Stimulated activated CD4-positive, alpha-beta T cell treated with anti-CD3 and anti-CD28 coated beads, TNF-alpha, amount 100 ng/mL, for 48 hours (primary cell): ENCODE measurements around the gene PIP4K2A.

Experiments
- DNase-seq, 3 donors: peaks; one replicate each; pipeline ENCODE4 v3.0.0-alpha.2; 2020; ENCODE audit warnings: low read depth in 3 of 3

PIP4K2A gene

GRCh38 chr10:22620140-22620857 is 94.1 kb downstream of the PIP4K2A start:
- no peak for DNase-seq

GRCh38 chr10:22619101-22619500 is 95.3 kb downstream of the PIP4K2A start:
- no peak for DNase-seq

GRCh38 chr10:22618078-22618785 is 96.1 kb downstream of the PIP4K2A start:
- no peak for DNase-seq

DNA sequence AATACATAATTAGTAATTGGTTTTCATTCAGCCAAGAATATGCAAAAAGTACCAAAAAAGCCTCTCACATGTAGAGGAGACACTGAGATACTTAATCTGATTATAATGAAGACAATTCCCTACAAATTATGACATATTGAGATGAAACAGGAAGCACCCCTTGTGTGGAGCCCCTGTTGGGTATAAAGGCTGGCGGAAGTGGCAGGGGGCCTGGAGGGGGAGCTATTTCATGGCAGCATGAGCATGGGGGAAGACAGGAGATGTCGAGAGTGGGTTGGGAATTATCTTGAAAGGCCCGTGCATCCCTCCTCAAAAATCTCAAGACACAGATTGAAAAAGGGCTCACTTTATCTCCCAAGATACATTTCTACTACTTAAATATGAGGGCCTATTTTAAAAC is 96.9 kb downstream of the PIP4K2A start:
- DNase-seq: no peak

GRCh38 chr10:22617051-22617450 is 97.3 kb downstream of the PIP4K2A start:
- no peak for DNase-seq

- no peak for DNase-seq
Measured at GRCh38 chr10:22615819-22616499, 98.4 kb downstream of the PIP4K2A start.

DNA sequence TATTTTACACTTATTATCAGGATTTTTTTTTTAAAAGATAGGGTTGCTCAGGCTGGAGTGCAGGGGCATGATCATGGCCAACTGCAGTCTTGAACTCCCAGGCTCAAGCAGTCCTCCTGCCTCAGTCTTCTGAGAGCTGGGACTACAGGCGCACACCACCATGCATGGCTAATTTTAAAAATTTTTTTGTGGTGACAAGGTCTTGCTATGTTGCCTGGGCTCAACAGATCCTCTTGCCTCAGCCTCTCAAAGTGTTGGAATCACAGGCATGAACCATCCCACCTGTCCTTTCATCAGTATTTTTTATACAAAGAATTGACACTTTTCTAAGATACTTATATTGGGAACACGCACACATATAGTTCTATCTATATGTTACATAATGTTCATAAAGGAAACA is 99.3 kb downstream of the PIP4K2A start:
- DNase-seq: no peak

- DNase-seq: no peak
Measured at GRCh38 chr10:22613011-22613410, 101.4 kb downstream of the PIP4K2A start.

DNA sequence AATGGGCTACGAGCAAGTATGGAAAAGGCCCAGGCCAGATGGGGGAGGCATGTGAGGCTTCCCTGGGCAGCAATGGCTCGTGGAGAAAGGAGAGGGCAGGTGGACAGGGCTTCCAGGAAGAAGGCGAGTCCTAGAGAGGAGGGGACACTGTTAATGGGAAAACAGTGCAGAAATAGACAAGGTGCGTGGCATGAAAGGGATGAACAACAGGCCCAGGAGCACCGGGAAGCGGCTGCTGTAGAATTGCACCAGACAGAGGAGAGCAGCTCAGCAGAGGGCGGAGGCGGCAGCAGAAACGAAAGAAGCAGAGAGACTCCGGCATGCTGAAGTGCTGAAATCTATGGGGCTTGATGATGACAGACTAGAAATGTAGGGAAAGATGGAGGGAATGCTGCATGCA is 102.1 kb downstream of the PIP4K2A start:
- DNase-seq: no peak

DNA sequence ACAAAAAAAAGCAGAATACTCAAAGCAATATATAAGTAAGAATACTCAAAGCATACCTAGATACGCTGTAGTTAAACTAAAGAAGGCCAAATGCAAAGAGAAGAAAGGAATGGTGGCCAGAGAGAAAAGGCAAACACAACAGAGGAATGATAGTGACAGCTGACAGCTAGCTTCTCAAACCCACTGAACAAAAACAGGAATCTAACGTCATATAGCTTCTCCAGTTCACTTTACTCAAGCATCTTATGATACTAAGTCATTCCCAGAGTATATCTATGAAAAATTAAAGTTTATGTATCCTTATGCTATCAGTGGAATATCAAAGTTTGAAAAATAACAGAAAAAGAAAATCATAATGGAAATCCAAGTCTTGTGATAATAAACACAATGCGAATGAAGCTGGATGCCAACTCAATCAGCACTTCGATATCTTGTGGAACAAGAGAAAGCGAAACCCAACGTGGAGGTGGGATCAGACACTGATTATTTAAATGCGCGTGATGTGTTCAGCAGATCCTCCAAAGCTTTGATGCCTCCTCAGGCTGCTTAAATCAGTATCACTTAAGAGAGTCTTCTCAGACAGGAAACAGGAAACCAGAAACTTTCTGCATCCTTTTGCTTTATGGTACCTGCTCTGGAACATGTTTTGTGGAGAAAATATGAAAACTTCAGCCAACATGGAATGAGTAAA is 102.8 kb downstream of the PIP4K2A start:
- peak in 2 of 3 donors; percentile 40 to 45 for DNase-seq

GRCh38 chr10:22610610-22611009 is 103.8 kb downstream of the PIP4K2A start:
- no peak for DNase-seq

GRCh38 chr10:22609719-22610465 is 104.5 kb downstream of the PIP4K2A start:
- no peak for DNase-seq

DNA sequence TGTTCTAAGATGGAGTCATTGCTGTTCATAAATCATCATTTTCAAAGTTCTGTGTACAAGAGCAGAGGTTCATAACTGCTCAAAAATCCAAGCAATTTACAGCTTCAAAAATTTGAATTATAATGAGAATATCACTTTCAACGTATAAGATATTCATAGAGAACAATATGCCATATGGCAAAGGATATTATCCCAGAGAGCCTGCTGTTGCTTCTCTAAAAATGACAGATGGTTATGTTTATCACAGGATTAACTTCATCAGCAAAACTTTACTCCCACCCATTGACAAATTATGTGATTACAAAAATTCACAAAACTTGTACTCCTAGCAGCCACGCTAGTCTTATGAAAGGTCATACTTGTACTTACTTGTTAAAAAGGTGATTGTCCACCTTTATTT is 105.1 kb downstream of the PIP4K2A start:
- DNase-seq: no peak

GRCh38 chr10:22607261-22607660 is 107.1 kb downstream of the PIP4K2A start:
- DNase-seq: no peak

- no peak for DNase-seq
Measured at GRCh38 chr10:22606164-22606614, 108.2 kb downstream of the PIP4K2A start.

DNA sequence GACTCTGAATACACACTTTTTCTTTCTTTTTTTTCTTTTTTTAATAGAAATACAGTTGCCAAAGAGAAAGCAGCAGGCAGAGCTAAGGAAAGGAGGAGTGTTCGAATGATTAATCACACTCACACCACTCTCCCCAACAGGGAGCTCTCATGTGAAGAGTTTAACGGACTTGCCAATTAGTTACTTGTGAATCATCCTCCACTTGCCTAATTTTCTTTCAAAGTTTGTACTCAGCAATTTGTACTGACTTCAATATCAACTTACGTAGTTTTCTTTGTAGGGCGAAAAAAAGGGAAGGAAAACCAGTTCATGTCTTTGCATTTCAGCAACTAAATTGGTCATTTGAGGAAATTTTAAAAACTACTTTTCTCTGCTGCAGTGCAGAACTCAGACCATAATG is 109.2 kb downstream of the PIP4K2A start:
- DNase-seq: no peak

DNA sequence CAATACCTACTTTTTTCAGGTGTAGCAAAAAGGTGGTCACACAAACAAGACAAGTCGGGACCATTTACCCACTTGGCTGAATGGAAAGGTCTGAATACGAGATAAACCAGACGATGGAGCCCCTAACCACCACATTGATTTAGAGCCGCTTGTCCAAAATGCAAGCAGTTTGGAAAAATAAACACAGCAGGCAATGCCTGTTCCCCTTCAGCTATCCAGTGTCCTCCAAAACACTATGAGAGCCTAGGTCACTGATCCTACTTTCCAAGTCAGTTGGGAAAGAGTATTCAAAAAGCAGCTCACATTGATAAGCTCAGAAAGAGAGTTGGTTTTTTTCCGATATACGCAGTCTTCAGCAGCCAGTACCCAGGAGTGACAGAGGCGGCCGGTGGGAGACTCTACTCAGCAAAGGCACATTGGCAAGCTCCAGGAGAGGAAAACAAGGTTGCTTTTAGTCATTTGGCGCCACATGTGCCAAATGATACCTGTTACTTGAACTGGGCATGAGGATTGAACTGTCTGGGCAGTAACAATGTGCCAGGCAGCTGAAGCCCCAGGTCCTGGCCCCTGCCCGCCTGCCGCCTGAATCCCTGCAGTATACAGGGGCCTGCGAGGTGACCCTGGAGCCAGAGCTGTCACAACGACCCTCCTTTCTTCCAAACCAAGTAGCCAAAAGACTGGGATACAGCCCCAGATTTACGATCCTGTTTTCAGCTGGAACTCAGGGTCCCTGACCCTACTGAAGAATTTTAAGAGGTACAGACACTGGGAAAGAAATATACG is 109.8 kb downstream of the PIP4K2A start:
- DNase-seq: no peak

DNA sequence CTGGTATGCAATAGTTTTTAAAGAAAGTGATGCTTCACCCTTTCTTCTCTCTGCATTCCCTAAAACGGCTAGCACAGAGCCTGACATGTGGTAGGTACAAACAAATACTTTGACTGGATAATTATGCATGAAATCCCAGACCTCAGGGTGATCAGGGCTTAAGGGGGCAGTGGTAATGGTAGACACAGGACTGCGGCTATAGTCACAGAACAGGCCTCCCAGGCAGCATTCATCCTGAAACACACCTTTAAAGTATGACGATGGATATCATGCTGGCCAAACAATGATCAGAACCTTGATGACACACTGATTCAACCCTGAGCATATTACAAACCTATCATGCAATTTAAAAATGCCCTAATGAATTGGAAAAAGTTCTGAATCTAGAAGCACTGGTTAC is 110.8 kb downstream of the PIP4K2A start:
- no peak for DNase-seq

- no peak for DNase-seq
Measured at GRCh38 chr10:22601618-22602017, 112.8 kb downstream of the PIP4K2A start.

DNA sequence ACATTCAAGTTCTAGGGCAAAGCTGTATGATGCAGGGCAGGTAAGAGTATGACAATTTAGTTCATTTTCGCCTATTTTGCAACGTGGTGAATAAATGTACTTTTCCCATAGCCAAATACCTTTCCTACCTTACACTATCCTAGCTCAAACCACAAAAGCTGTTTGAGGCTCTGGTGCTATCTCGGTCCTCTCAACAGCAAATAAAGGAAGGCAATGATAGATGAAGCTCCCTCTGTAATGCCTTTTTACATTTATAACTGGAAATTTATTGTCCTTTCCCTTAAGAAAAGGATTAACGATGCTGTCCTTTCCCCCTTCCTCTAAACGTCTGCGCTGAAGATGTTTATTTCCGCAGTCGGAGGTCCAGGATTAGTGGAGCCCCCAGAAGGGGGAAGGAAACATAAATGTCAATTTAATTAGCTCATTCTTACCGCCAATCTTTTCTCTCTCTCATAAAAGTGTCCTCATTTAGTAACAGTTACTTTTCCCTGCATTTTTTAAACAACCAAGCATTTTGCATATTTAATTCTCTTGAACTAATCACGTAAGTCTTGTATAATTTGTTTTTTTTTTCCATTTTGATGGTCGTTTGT is 114.6 kb downstream of the PIP4K2A start:
- no peak for DNase-seq
